ENCODE measurements around the gene MSI2. TPM values are rescaled to one million over a fixed set of nuclear protein-coding genes. Genes with fewer than 3 reads are reported as not detected.

The MSI2 gene
- total RNA-seq, 6 experiments from 2014 or later, result 12.0 to 22.6 (median 19.4) TPM

- H3K27me3 ChIP-seq, result no peaks in the 10 kb centered on the region
- no peak for ATAC-seq
- no peak for DNase-seq
- intact Hi-C loops (cut with DNase I), result no loop called here
- H3K36me3 ChIP-seq, result no peaks in the 10 kb centered on the region
- peaks cover 0 to 14% (median 3%) of the 10 kb centered on the region in 4 donors for H3K4me1 ChIP-seq
- WGBS (ENCODE audit: insufficient coverage, low coverage, low lambda C conversion rate, missing lambda C conversion rate), result 87% methylated on average over 5 of the region's 7 CpGs
- no peak overlapping the region for H3K27ac ChIP-seq
- H3K4me3 ChIP-seq, result no peak overlapping the region
- no peak for TF ChIP-seq POLR2A (IDR thresholded peaks at IDR 0.05)
- TF ChIP-seq, protein P1, sequence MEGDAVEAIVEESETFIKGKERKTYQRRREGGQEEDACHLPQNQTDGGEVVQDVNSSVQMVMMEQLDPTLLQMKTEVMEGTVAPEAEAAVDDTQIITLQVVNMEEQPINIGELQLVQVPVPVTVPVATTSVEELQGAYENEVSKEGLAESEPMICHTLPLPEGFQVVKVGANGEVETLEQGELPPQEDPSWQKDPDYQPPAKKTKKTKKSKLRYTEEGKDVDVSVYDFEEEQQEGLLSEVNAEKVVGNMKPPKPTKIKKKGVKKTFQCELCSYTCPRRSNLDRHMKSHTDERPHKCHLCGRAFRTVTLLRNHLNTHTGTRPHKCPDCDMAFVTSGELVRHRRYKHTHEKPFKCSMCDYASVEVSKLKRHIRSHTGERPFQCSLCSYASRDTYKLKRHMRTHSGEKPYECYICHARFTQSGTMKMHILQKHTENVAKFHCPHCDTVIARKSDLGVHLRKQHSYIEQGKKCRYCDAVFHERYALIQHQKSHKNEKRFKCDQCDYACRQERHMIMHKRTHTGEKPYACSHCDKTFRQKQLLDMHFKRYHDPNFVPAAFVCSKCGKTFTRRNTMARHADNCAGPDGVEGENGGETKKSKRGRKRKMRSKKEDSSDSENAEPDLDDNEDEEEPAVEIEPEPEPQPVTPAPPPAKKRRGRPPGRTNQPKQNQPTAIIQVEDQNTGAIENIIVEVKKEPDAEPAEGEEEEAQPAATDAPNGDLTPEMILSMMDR (IDR thresholded peaks at IDR 0.05), result no peak
- H3K9me3 ChIP-seq, result no peaks in the 10 kb centered on the region
These were observed 107.8 kb downstream of the MSI2 start for GRCh38 chr17:57363998-57364643.

DNA sequence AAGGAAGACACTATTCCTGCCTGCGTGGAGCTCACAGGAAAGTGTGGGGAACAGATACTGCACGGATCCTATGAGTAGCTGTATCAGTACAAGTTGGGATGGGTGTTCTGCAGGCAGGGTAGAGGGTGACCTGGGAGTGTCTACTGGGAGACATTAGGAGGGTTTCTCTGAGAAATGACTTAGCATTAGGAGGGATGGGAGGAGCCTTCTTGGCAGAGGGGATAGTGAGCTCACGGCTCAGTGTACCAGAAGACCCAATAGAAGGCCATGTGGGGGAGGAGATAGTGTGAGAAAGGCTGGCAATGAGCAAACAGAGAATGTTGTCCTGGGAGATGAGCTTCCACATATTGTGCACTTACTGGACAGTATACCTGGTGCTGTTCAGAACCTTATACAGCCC, 109.1 kb downstream of the MSI2 start:
- WGBS (ENCODE audit: insufficient coverage, low coverage, low lambda C conversion rate, missing lambda C conversion rate), result 60% methylated on average over 3 of the region's 3 CpGs
- no peak overlapping the region for H3K27ac ChIP-seq
- no peak for TF ChIP-seq POLR2A (IDR thresholded peaks at IDR 0.05)
- TF ChIP-seq, protein P1 (IDR thresholded peaks at IDR 0.05), result no peak
- ATAC-seq (no peak), DNase-seq (no peak)
- H3K9me3 ChIP-seq, result no peaks in the 10 kb centered on the region
- intact Hi-C loops (cut with DNase I), result no loop called here
- peaks cover 0 to 22% (median 3%) of the 10 kb centered on the region in 4 donors for H3K4me1 ChIP-seq
- H3K4me3 ChIP-seq, result no peak overlapping the region
- no peaks in the 10 kb centered on the region for H3K27me3 ChIP-seq
- no peaks in the 10 kb centered on the region for H3K36me3 ChIP-seq

DNA sequence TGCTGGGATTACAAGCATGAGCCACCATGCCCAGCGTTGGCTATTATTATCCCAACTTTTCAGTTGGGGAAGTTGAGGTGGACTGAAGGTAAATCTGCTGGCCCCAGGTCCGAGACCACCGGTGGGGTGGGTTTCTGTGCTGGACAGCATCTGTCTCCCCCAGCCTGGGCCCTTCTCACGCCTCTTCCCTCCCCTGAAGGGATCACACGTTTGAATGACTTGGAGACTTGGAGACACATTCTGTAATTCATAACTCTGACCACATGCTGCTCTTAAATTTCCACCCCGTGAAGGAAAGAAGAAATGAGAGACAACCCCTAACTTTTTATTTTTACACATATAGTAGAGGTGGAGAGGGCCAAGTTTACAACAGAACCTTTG, 109.8 kb downstream of the MSI2 start:
- Histone ChIP-seq H3K36me3 (no peaks in the 10 kb centered on the region), H3K4me3 (no peak overlapping the region), H3K4me1 (peaks cover 0 to 26% (median 3%) of the 10 kb centered on the region in 4 donors), H3K9me3 (no peaks in the 10 kb centered on the region), H3K27ac (no peak overlapping the region), H3K27me3 (no peaks in the 10 kb centered on the region)
- no peak for TF ChIP-seq POLR2A (IDR thresholded peaks at IDR 0.05)
- TF ChIP-seq, protein P1 (IDR thresholded peaks at IDR 0.05), result no peak
- DNase-seq, result no peak
- intact Hi-C loops (cut with DNase I), result no loop called here
- 66% methylated on average over 4 of the region's 6 CpGs for WGBS (ENCODE audit: insufficient coverage, low coverage, low lambda C conversion rate, missing lambda C conversion rate)
- ATAC-seq, result no peak

GRCh38 chr17:57366558-57367351, 110.4 kb downstream of the MSI2 start:
- intact Hi-C loops (cut with DNase I), result no loop called here
- WGBS (ENCODE audit: insufficient coverage, low coverage, low lambda C conversion rate, missing lambda C conversion rate), result 32% methylated on average over 13 of the region's 13 CpGs
- H3K27me3 ChIP-seq, result no peaks in the 10 kb centered on the region
- H3K4me3 ChIP-seq, result no peak overlapping the region
- TF ChIP-seq, protein P1 (IDR thresholded peaks at IDR 0.05), result no peak
- TF ChIP-seq POLR2A (IDR thresholded peaks at IDR 0.05), result no peak
- no peak overlapping the region for H3K27ac ChIP-seq
- ATAC-seq (peak; percentile 78 to 86 (median 81)), DNase-seq (peak; percentile 37 to 67 (median 58))
- H3K4me1 ChIP-seq, result peaks cover 0 to 28% (median 3%) of the 10 kb centered on the region in 4 donors
- no peaks in the 10 kb centered on the region for H3K36me3 ChIP-seq
- no peaks in the 10 kb centered on the region for H3K9me3 ChIP-seq

Measured in right lobe of liver (tissue), 6 donors.